GM13976 (cell line): ENCODE results near the gene ZNF853.
A peak's percentile ranks its signal among the peaks of the same experiment; 100 is the strongest.

ENCODE experiments used
- DNase-seq: peaks from one replicate; pipeline ENCODE4 v3.0.0; 2012; ENCODE audit warnings: low spot score
- in situ Hi-C: fragments of 300-500 bp; cut with MboI; formaldehyde crosslinking; loops from one replicate; pipeline ENCODE4 v1.12.0; 2022; ENCODE audit warnings: low sequenced_read_pairs, mixed read lengths, inconsistent platforms; ENCODE audit not compliant: unreplicated experiment
- TF ChIP-seq, protein P1 (sequence below): IDR thresholded peaks from 2 replicates; pipeline ENCODE4 v1.5.1; 2012; ENCODE audit warnings: borderline replicate concordance, mild to moderate bottlenecking; ENCODE audit not compliant: insufficient read depth; ENCODE audit errors: extremely low read depth, missing control alignments, control extremely low read depth

The ZNF853 gene

DNA sequence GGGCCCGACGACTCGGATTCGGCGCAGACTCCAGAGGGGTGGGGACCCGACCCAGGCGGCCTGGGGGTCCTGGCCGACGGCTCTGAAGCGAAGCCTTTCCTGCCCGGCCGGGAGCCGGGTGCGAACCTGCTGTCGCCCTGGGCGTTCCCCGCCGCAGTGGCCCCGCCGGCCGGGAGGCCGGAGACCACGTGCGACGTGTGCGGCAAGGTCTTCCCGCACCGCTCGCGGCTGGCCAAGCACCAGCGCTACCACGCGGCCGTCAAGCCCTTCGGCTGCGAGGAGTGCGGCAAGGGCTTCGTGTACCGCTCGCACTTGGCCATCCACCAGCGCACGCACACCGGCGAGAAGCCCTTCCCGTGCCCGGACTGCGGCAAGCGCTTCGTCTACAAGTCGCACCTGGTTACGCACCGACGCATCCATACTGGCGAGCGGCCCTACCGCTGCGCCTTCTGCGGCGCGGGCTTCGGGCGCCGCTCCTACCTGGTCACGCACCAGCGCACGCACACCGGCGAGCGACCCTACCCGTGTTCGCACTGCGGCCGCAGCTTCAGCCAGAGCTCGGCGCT lies 37.1 kb downstream of the ZNF853 start:
- DNase-seq: no peak
- TF ChIP-seq, protein P1, sequence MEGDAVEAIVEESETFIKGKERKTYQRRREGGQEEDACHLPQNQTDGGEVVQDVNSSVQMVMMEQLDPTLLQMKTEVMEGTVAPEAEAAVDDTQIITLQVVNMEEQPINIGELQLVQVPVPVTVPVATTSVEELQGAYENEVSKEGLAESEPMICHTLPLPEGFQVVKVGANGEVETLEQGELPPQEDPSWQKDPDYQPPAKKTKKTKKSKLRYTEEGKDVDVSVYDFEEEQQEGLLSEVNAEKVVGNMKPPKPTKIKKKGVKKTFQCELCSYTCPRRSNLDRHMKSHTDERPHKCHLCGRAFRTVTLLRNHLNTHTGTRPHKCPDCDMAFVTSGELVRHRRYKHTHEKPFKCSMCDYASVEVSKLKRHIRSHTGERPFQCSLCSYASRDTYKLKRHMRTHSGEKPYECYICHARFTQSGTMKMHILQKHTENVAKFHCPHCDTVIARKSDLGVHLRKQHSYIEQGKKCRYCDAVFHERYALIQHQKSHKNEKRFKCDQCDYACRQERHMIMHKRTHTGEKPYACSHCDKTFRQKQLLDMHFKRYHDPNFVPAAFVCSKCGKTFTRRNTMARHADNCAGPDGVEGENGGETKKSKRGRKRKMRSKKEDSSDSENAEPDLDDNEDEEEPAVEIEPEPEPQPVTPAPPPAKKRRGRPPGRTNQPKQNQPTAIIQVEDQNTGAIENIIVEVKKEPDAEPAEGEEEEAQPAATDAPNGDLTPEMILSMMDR: no peak
- in situ Hi-C loops: no loop called here

DNA sequence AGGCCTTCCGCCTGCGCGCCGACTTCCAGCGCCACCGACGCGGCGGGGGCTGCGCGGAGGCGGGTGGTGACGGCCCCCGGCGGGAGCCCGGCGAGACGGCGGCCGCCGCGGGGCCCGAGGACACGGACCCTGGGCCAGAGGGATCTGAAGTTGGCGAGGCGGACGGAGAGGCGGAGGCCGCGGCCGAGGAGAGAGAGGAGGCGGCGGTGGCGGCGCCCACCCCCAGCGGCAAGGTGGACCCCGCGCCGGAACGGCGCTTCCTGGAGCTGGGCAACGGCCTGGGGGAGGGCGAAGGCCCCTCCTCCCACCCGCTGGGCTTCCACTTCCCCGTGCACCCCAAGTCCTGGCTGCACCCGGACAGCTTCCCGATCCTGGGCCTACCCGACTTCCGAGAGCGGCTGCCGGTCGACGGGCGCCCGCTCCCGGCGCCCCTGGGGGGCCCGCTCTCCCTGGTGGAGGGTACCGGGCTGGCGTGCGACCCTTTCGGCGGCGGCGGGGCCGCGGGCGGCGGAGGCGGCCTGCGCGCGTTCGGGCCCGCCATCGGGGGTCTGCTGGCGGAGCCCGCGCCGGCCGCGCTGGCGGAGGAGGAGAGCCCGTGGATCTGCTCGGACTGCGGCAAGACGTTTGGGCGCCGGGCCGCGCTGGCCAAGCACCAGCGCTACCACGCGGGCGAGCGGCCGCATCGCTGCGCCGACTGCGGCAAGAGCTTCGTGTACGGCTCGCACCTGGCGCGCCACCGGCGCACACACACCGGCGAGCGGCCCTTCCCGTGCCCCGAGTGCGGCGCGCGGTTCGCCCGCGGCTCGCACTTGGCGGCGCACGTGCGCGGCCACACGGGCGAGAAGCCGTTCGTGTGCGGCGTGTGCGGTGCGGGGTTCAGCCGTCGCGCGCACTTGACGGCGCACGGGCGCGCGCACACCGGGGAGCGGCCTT lies 37.9 kb downstream of the ZNF853 start:
- in situ Hi-C loops: no loop called here
- TF ChIP-seq, protein P1: no peak
- no peak for DNase-seq

DNA sequence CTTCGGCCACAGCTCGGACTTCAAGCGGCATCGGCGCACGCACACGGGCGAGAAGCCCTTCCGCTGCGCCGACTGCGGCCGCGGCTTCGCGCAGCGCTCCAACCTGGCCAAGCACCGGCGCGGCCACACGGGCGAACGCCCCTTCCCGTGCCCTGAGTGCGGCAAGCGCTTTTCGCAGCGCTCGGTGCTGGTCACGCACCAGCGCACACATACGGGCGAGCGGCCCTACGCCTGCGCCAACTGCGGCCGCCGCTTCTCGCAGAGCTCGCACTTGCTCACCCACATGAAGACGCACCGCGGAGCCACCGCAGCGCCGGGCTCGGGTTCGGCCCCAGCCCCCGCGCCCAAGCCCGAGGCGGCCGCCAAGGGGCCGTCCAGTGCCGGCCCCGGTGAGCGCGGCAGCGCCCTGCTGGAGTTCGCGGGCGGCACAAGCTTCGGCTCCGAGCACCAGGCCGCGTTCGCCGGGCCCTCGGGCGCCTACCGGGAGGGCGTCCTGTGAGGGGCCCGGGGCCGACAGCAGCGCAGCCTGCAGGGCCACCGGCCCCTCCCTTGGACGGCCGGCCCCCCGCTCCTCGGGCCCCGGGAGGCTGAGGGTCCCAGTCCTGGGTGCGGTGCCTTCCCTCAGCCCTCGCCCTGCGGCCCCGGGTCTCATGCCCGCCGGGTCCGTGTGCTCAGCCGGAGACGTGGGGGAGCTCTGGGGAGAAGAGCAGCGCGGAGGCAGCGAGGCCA lies 38.9 kb downstream of the ZNF853 start:
- TF ChIP-seq, protein P1: no peak
- peak; percentile 30 for DNase-seq
- in situ Hi-C loops: no loop called here

DNA sequence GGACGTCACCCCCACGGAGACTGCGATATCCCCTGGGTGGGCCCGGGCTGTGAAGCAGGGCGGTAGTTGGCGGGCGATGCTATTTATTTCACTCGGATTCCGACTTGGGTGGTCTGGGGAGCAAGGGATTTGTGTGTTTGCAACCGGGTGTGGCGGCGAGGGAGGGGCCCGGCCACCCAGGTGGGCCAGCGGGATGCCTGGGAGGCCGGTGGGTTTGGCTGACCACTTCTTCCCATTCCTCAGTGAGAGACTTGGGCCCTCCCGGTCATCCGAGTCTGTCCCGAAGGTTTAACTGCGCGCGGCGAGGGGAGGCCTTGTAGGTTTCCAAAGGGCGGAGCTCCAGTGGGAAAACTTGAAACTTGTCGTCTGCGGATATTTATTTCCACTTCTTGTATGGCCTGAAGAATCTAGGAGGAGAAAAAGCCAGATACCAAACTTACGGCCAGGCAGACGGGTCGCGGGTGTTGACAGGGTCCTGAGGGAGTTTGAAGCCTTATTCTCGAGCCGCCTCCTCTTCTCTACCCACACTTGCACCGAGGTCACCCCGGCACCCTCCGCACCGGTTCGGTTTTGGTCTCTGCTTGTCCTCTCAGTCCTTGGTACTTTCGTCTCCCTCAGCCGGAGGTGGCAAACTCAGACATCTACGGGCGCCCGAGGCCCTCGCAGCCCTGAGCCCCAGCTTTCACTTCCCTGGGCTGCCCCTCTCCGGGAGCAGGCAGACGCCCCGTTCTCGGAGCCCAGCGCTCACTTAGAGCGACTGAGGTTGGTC lies 39.6 kb downstream of the ZNF853 start:
- DNase-seq: peak; percentile 28
- TF ChIP-seq, protein P1: no peak
- in situ Hi-C loops: no loop called here

DNA sequence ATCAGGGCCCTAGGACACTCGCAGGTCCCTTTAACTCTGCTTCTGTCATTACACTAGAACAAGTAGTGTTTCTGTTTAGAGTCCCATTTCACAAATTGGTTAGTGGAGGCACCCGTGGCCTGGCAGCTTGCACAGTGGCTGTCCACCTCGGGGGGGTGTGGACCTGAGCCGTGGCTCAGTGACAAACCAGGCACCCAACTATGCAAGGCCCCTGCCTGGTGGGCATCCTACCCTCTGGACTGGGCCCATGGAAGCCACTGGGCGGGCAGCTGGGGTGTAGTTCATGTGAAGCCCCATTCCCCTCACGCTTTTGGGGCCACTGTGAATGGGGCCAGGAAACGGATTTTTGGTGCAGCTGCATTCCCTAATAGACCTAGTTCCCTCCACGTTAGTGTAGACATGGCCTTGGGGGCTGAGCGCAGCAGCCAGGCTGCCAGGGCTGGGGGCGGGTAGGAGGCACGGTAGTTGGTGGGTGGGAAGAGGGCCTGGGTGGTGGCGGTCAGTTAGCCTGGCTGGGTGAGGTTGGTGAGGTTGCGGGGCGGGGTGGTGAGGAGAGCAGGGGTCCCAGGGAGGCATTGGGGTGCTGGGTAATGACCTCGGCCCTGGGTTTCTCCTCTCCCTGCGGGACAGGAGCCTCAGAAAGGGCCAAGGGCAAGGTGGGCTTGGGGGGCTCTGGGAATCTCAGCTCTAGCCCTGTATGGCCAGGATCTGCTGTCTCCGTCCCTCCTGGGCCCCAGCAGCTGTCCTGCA lies 40.4 kb downstream of the ZNF853 start:
- DNase-seq: peak; percentile 37
- TF ChIP-seq, protein P1: no peak
- in situ Hi-C loops: no loop called here

DNA sequence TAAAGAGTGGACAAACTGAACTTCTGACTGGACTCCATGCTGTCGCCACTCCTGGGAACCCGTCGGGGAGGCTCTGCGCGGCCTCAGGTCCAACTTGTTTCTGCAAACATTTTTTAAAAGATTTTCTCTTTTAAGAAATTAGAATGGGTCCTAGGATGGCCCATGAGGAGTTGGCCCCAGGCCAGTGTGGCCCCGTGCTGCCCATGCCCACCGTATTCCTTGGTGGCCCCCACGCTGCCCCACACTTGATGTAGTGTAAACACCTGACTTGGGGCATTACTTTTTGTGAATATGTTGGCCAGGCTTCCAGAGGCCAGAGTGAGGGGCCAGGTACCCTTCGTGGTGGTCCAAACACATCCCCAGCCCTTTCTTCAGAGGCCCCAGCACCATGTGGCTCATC lies 41.0 kb downstream of the ZNF853 start:
- in situ Hi-C loops: no loop called here
- TF ChIP-seq, protein P1: no peak
- no peak for DNase-seq
